Smooth muscle cell (in vitro differentiated cells): ENCODE data around the gene PARP11. TPM values are rescaled to one million over a fixed set of nuclear protein-coding genes. Genes with fewer than 3 reads are reported as not detected.

Experiments used
- DNase-seq: peaks from one replicate; lab custom pipeline; 2025; ENCODE audit not compliant: unreplicated experiment; lab: John Stamatoyannopoulos, UW
- H2AFZ ChIP-seq: fragments of 200-600 bp; sonication (generic); 2 replicates; pipeline ENCODE4 v1.6.0; 2016; ENCODE audit warnings: antibody characterized with exemption, low read depth, mild to moderate bottlenecking
- H3F3A ChIP-seq: fragments of 200-600 bp; sonication (generic); 2 replicates; pipeline ENCODE4 v1.6.0; 2017; ENCODE audit warnings: antibody characterized with exemption, low read depth
- H3K27ac ChIP-seq: fragments of 200-600 bp; sonication (generic); 2 replicates; pipeline ENCODE4 v1.5.1; 2016; ENCODE audit warnings: low read depth, mild to moderate bottlenecking
- H3K27me3 ChIP-seq: fragments of 200-600 bp; sonication (generic); 2 replicates; pipeline ENCODE4 v1.6.1; 2016; ENCODE audit warnings: low read depth, mild to moderate bottlenecking
- H3K36me3 ChIP-seq: fragments of 200-600 bp; sonication (generic); 2 replicates; pipeline ENCODE4 v1.5.1; 2016; ENCODE audit warnings: low read depth
- H3K4me1 ChIP-seq: fragments of 200-600 bp; sonication (generic); 2 replicates; pipeline ENCODE4 v1.5.1; 2016; ENCODE audit warnings: low read depth
- H3K4me2 ChIP-seq: fragments of 200-600 bp; sonication (generic); 2 replicates; pipeline ENCODE4 v1.6.0; 2016; ENCODE audit warnings: mild to moderate bottlenecking
- H3K4me3 ChIP-seq: fragments of 200-600 bp; sonication (generic); 2 replicates; pipeline ENCODE4 v1.5.1; 2016; ENCODE audit warnings: mild to moderate bottlenecking
- H3K79me2 ChIP-seq: fragments of 200-600 bp; sonication (generic); 2 replicates; pipeline ENCODE4 v1.6.0; 2016; ENCODE audit warnings: low read depth, mild to moderate bottlenecking
- H3K9ac ChIP-seq: fragments of 200-600 bp; sonication (generic); 2 replicates; pipeline ENCODE4 v1.6.0; 2016; ENCODE audit warnings: low read depth
- H3K9me3 ChIP-seq: fragments of 200-600 bp; sonication (generic); replicated peaks from 2 replicates; pipeline ENCODE4 v1.5.1; 2016; ENCODE audit warnings: low read depth
- H4K20me1 ChIP-seq: fragments of 200-600 bp; sonication (generic); 2 replicates; pipeline ENCODE4 v1.6.0; 2016; ENCODE audit warnings: low read depth
- WGBS: methylation state at CpG from one replicate; pipeline ENCODE4 v1.1.7; 2016; ENCODE audit warnings: low lambda C conversion rate; 5-methylcytosine and 5-hydroxymethylcytosine counted together
- polyA plus RNA-seq: library from polyadenylated mRNA; unstranded; fragments of >200 nt; fragmentation: Nextera tagmentation; extraction: Ambion mirVana; gene quantifications from 2 replicates; pipeline ENCODE4 v1.2.1, GENCODE V29; 2016
- total RNA-seq: library from RNA; depleted of rRNA; stranded (reverse); fragments of >200 nt; gene quantifications from 2 replicates; pipeline ENCODE4 v1.2.3, GENCODE V29; 2014
- TF ChIP-seq, protein P1 (sequence below): fragments of 200-600 bp; sonication (generic); IDR thresholded peaks from 2 replicates; pipeline ENCODE4 v1.5.1; 2017; ENCODE audit warnings: borderline replicate concordance, mild to moderate bottlenecking, antibody characterized with exemption; ENCODE audit not compliant: insufficient read depth, poor library complexity, severe bottlenecking

The PARP11 gene
- total and polyA plus RNA-seq, 2 experiments from 2014 or later, result 6.1 to 9.6 TPM

GRCh38 chr12:3921151-3921471, 47.9 kb upstream of the PARP11 start:
- Histone ChIP-seq H3F3A (peaks cover 4% of the 10 kb centered on the region), H3K4me3 (no peak overlapping the region), H3K9me3 (no peaks in the 10 kb centered on the region), H3K36me3 (no peaks in the 10 kb centered on the region), H4K20me1 (no peaks in the 10 kb centered on the region), H3K4me1 (peaks cover 6% of the 10 kb centered on the region), H3K9ac (peak overlapping the region; percentile 46), H3K4me2 (no peak overlapping the region), H3K79me2 (no peaks in the 10 kb centered on the region), H3K27me3 (no peaks in the 10 kb centered on the region), H2AFZ (peak overlapping the region; percentile 33), H3K27ac (peak overlapping the region; percentile 90)
- DNase-seq, result no peak
- TF ChIP-seq, protein P1, sequence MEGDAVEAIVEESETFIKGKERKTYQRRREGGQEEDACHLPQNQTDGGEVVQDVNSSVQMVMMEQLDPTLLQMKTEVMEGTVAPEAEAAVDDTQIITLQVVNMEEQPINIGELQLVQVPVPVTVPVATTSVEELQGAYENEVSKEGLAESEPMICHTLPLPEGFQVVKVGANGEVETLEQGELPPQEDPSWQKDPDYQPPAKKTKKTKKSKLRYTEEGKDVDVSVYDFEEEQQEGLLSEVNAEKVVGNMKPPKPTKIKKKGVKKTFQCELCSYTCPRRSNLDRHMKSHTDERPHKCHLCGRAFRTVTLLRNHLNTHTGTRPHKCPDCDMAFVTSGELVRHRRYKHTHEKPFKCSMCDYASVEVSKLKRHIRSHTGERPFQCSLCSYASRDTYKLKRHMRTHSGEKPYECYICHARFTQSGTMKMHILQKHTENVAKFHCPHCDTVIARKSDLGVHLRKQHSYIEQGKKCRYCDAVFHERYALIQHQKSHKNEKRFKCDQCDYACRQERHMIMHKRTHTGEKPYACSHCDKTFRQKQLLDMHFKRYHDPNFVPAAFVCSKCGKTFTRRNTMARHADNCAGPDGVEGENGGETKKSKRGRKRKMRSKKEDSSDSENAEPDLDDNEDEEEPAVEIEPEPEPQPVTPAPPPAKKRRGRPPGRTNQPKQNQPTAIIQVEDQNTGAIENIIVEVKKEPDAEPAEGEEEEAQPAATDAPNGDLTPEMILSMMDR, result no peak
- WGBS, result 90% methylated on average over 7 of the region's 7 CpGs

DNA sequence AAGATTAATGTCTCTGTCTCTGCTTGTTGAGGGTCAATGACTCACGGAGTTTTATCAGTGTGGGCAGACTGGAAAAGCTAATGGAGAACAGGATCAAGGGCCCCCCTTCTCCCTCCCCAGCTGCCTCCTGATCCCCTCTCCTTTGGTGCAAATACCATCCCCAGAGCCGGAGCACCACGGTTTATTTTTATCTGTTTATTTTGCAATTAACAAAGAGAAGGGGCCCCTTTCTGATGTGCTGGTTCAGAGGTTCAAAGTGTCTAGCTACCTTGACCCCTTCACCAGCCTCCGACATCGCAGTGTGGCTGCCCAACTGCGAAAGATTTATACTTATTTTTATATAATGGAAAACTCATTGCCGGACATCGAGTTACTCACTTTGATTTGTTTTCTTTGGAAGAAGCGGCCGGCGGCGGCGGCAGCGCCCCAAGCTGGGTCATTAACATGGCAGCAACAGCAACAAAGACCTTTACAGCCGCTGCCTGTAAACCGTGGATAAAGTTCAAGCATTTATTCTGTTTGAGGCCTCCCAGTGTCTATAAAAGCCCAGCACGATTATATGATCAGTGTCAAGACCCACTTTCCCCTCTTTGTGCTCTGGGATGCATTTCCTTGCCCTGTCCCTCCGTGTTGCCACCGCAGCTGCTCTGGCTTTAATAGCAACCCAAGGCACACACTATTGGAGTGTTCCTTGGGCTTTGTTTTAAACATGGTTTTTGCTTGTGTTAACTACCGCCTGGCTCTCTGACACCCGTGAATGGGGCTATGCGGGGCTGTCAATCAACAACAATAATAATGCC, 47.4 kb upstream of the PARP11 start:
- TF ChIP-seq, protein P1, result no peak
- Histone ChIP-seq H3K36me3 (no peaks in the 10 kb centered on the region), H3K4me3 (peak overlapping the region; percentile 33), H3K27ac (peak overlapping the region; percentile 90), H3K27me3 (no peaks in the 10 kb centered on the region), H2AFZ (peak overlapping the region; percentile 33), H3K9ac (peak overlapping the region; percentile 46), H3K79me2 (no peaks in the 10 kb centered on the region), H3K4me2 (peak overlapping the region; percentile 70), H4K20me1 (no peaks in the 10 kb centered on the region), H3F3A (peaks cover 7% of the 10 kb centered on the region), H3K4me1 (peaks cover 6% of the 10 kb centered on the region), H3K9me3 (no peaks in the 10 kb centered on the region)
- WGBS, result 55% methylated on average over 22 of the region's 22 CpGs
- DNase-seq, result no peak

- no peaks in the 10 kb centered on the region for H3K4me1 ChIP-seq
- no peaks in the 10 kb centered on the region for H3K79me2 ChIP-seq
- H2AFZ ChIP-seq, result peak overlapping the region; percentile 39
- DNase-seq, result no peak
- no peaks in the 10 kb centered on the region for H3K9me3 ChIP-seq
- no peaks in the 10 kb centered on the region for H4K20me1 ChIP-seq
- no peaks in the 10 kb centered on the region for H3K27me3 ChIP-seq
- H3K9ac ChIP-seq, result peak overlapping the region; percentile 27
- TF ChIP-seq, protein P1, result no peak
- no peak overlapping the region for H3K4me3 ChIP-seq
- peak overlapping the region; percentile 84 for H3K27ac ChIP-seq
- no peaks in the 10 kb centered on the region for H3K36me3 ChIP-seq
- H3F3A ChIP-seq, result peaks cover 10% of the 10 kb centered on the region
- H3K4me2 ChIP-seq, result no peak overlapping the region
- WGBS, result 48% methylated on average over 5 of the region's 5 CpGs
Measured at GRCh38 chr12:3913278-3913677, 40.1 kb upstream of the PARP11 start.

GRCh38 chr12:3912863-3913262, 39.7 kb upstream of the PARP11 start:
- no peak overlapping the region for H3K9ac ChIP-seq
- H2AFZ ChIP-seq, result peak overlapping the region; percentile 39
- peak overlapping the region; percentile 84 for H3K27ac ChIP-seq
- no peaks in the 10 kb centered on the region for H3K36me3 ChIP-seq
- no peaks in the 10 kb centered on the region for H3K27me3 ChIP-seq
- peaks cover 10% of the 10 kb centered on the region for H3F3A ChIP-seq
- TF ChIP-seq, protein P1, result no peak
- no peaks in the 10 kb centered on the region for H3K79me2 ChIP-seq
- H3K4me2 ChIP-seq, result no peak overlapping the region
- no peak for DNase-seq
- H3K4me3 ChIP-seq, result no peak overlapping the region
- 81% methylated on average over 3 of the region's 3 CpGs for WGBS
- H4K20me1 ChIP-seq, result no peaks in the 10 kb centered on the region
- no peaks in the 10 kb centered on the region for H3K4me1 ChIP-seq
- H3K9me3 ChIP-seq, result no peaks in the 10 kb centered on the region
